Spinal cord (tissue), 10 donors: Measurements from ENCODE around the gene LSS. TPM values are rescaled to one million over a fixed set of nuclear protein-coding genes. Genes with fewer than 3 reads are reported as not detected.

Experiments
- DNase-seq, 6 donors: peaks; one replicate each; pipeline versions ENCODE4 v3.0.0 to v3.0.0-alpha.2; 2013 to 2015; ENCODE audit warnings: low spot score in 6 of 6, low read depth in 4 of 6
- H3K27ac ChIP-seq: one replicate; pipeline ENCODE4 v1.5.1; 2013; ENCODE audit warnings: low read depth, low read length, control low read depth
- H3K27me3 ChIP-seq: one replicate; pipeline ENCODE4 v1.6.1; 2013; ENCODE audit warnings: low read length; ENCODE audit not compliant: control insufficient read depth, insufficient read depth
- H3K36me3 ChIP-seq: one replicate; pipeline ENCODE4 v1.6.1; 2013; ENCODE audit warnings: low read length; ENCODE audit not compliant: control insufficient read depth, insufficient read depth
- H3K4me1 ChIP-seq: one replicate; pipeline ENCODE4 v1.6.1; 2013; ENCODE audit warnings: low read length; ENCODE audit not compliant: control insufficient read depth, insufficient read depth
- H3K4me3 ChIP-seq: one replicate; pipeline ENCODE4 v1.5.1; 2013; ENCODE audit warnings: low read depth, low read length, control low read depth
- H3K9me3 ChIP-seq: one replicate; pipeline ENCODE4 v1.6.1; 2013; ENCODE audit warnings: low read length; ENCODE audit not compliant: control insufficient read depth, insufficient read depth
- WGBS: methylation state at CpG from one replicate; pipeline ENCODE4 v1.1.5; 2013; ENCODE audit warnings: missing lambda C conversion rate; ENCODE audit not compliant: insufficient coverage; 5-methylcytosine and 5-hydroxymethylcytosine counted together
- polyA plus RNA-seq, 2 donors: library from polyadenylated mRNA; unstranded; fragments of 120-200 nt; gene quantifications; one replicate each; pipeline ENCODE4 v1.2.1, GENCODE V29; 2013; ENCODE audit not compliant: insufficient read length in 2 of 2
- total RNA-seq, 2 donors: library from RNA; depleted of rRNA in 1 of 2; stranded (reverse); fragments of 120-200 nt in 1 of 2; fragments of >200 nt in 1 of 2; gene quantifications; one replicate each; pipeline versions ENCODE4 v1.2.3 to v1.2.4, GENCODE V29; 2013 to 2014
- donor health status: healthy.

The LSS gene
- total and polyA plus RNA-seq, 4 donors, result 55.6 to 167 (median 115) TPM

DNA sequence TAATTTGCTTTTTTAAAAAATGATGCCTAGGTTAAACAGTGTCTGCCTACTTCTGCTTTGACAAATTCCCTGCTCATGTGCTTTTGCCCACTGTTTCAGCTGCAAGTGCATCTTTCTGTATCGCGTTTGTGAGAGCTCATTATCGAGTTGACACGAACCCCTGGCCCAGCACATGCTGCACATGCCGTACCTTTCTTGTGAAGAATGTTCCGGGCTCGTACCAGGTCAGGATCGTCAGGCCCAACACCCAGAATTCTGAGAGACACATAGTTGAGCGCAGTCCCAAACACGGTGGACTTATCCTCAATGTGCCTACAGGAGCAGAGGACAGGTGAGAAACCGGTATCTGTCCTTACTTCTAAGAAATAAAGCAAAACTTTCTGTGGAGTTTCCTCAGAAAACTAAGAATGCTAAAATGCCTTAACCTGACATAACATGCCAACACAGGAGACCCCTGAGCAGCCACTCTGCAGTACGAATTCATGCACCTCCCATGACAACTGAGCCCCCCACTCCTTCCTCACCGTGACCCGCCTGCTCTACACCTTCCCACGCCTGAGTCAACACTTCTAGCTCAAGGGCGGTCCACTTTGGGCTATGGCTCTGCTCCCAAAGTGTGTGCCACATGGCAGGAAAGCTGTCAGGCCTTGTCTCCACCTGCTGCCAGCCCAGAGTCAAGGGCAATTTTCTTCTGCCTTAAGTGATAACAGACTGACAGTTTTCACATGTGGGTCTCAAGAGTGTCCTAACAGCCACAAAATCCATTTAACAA lies 6.7 kb downstream of the LSS start:
- Histone ChIP-seq H3K27ac (no peak overlapping the region), H3K9me3 (no peaks in the 10 kb centered on the region), H3K4me1 (peaks cover 31% of the 10 kb centered on the region), H3K36me3 (peaks cover 61% of the 10 kb centered on the region), H3K27me3 (no peaks in the 10 kb centered on the region), H3K4me3 (no peak overlapping the region)
- no peak for DNase-seq
- WGBS, result 96% methylated on average over 15 of the region's 16 CpGs

DNA sequence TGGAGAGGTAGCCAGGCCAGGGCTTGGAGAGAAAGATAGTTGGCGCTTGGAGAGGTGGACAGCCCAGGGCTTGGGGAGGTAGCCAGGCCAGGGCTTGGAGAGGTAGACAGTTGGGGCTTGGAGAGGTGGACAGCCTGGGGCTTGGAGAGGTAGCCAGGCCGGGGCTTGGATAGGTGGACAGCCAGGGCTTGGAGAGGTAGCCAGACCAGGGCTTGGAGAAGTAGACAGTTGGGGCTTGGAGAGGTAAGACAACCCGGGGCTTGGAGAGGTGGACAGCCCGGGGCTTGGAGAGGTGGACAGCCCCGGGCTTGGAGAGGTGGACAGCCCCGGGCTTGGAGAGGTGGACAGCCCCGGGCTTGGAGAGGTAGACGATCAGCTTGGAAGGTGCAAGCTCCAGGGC lies 7.7 kb downstream of the LSS start:
- 96% methylated on average over 8 of the region's 8 CpGs for WGBS
- Histone ChIP-seq H3K4me1 (peaks cover 26% of the 10 kb centered on the region), H3K9me3 (no peaks in the 10 kb centered on the region), H3K27ac (no peak overlapping the region), H3K4me3 (no peak overlapping the region), H3K27me3 (no peaks in the 10 kb centered on the region), H3K36me3 (peaks cover 71% of the 10 kb centered on the region)
- DNase-seq, result no peak

DNA sequence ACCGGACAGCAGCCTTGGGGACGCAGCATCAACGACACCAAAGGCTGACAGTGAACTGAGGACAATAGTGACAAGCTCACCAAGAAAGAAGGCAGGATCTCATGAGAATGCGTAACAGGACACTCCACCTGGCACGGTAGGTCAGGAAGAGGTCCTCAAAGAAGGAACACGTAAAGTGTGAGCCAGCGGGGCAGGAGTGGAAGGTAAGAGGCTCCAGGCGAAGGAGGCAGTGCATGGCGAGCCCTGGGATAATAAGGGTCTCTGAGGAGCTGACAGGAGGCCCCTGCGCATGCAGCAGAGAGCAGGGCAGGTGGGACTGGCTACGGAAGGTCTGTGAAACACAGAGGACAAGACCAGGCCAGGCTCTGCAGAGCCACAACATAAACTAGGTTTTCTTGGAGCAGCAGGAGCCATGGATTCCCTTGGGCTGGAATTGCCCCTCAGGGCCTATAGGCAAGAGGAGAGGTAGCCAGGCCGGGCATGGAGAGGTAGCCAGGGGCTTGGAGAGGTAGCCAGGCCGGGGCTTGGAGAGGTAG lies 8.2 kb downstream of the LSS start:
- no peaks in the 10 kb centered on the region for H3K9me3 ChIP-seq
- no peak for DNase-seq
- no peaks in the 10 kb centered on the region for H3K27me3 ChIP-seq
- 85% methylated on average over 13 of the region's 13 CpGs for WGBS
- H3K4me3 ChIP-seq, result no peak overlapping the region
- peaks cover 22% of the 10 kb centered on the region for H3K4me1 ChIP-seq
- peaks cover 76% of the 10 kb centered on the region for H3K36me3 ChIP-seq
- no peak overlapping the region for H3K27ac ChIP-seq

DNA sequence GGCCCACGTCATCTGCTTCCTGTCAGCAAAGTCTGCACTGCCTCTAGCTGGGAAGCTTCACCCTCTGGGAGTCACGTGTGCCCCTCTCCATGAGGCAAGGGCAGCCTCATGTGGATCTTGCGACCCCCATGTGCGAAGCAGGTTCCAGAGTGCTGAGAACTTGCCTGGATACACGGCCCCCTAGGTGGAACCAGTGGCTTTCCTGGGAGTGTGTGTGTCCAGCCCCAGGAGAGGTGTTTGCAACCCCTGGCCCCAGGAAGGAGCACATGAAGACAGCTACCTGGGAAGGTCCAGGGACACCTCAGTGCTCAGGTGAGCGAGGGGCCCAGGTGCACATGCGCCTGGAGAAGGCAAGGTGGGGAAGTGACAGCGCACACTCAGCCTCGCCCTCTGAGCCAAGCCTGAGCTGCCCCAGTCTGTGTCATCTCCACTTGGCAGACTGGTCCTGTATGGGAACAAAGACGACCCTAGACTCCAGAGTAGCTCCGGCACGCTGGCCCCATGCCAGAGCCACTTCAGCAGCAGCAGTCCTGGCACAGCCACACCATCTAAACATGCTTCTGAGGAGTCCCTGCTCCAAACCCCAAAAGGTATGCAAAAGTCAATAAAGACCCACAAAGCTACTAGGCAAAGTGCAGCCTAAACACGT lies 8.9 kb downstream of the LSS start:
- H3K4me1 ChIP-seq, result peaks cover 21% of the 10 kb centered on the region
- H3K4me3 ChIP-seq, result no peak overlapping the region
- H3K9me3 ChIP-seq, result no peaks in the 10 kb centered on the region
- H3K27me3 ChIP-seq, result no peaks in the 10 kb centered on the region
- no peak overlapping the region for H3K27ac ChIP-seq
- peaks cover 82% of the 10 kb centered on the region for H3K36me3 ChIP-seq
- DNase-seq, result peak in 2 of 6 donors; percentile 57 to 63
- 61% methylated on average over 13 of the region's 13 CpGs for WGBS

DNA sequence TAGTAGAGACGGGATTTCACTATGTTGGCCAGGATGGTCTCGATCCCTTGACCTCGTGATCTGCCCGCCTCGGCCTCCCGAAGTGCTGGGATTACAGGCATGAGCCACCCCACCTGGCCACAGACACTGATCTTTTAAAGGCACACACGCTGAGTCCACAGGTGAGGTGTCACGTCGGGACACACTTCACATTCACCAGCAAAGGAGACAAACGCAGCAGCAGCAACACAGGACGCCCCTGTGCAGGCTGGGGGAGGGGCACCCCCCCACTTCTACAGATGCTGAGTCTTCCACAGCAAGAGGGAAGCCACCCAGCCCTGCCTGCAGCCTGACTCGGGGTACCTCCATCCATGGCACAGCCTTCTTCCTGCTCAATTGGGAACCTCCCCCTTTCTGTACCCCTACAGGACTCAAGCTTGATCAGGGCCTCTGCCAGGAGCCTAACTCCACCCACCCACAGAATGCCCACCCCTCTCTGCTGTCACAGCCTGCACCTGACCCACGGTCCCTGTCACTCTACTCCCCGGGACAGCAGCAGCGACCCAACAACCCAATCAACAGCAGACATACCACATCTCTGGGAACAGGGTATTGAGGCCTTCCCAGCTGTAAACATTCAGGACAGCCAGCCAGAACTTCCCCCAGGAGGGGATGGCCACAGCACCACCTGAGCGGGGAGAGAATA lies 9.5 kb downstream of the LSS start:
- H3K4me1 ChIP-seq, result peaks cover 18% of the 10 kb centered on the region
- no peak overlapping the region for H3K27ac ChIP-seq
- H3K27me3 ChIP-seq, result no peaks in the 10 kb centered on the region
- 90% methylated on average over 15 of the region's 16 CpGs for WGBS
- no peak for DNase-seq
- H3K9me3 ChIP-seq, result no peaks in the 10 kb centered on the region
- H3K4me3 ChIP-seq, result no peak overlapping the region
- peaks cover 88% of the 10 kb centered on the region for H3K36me3 ChIP-seq

GRCh38 chr21:46217511-46218196 lies 10.9 kb downstream of the LSS start:
- no peaks in the 10 kb centered on the region for H3K9me3 ChIP-seq
- no peak overlapping the region for H3K27ac ChIP-seq
- H3K4me1 ChIP-seq, result peaks cover 20% of the 10 kb centered on the region
- peaks cover 94% of the 10 kb centered on the region for H3K36me3 ChIP-seq
- DNase-seq, result no peak
- no peak overlapping the region for H3K4me3 ChIP-seq
- no peaks in the 10 kb centered on the region for H3K27me3 ChIP-seq
- 89% methylated on average over 21 of the region's 22 CpGs for WGBS

- H3K4me1 ChIP-seq, result peaks cover 20% of the 10 kb centered on the region
- H3K36me3 ChIP-seq, result peaks cover 98% of the 10 kb centered on the region
- no peak for DNase-seq
- WGBS, result 96% methylated on average over 16 of the region's 16 CpGs
- no peak overlapping the region for H3K4me3 ChIP-seq
- no peaks in the 10 kb centered on the region for H3K9me3 ChIP-seq
- H3K27me3 ChIP-seq, result no peaks in the 10 kb centered on the region
- no peak overlapping the region for H3K27ac ChIP-seq
Observed at GRCh38 chr21:46216132-46216747, 12.3 kb downstream of the LSS start.

GRCh38 chr21:46215436-46216131 lies 13.0 kb downstream of the LSS start:
- Histone ChIP-seq H3K9me3 (no peaks in the 10 kb centered on the region), H3K27ac (no peak overlapping the region), H3K36me3 (peaks cover 98% of the 10 kb centered on the region), H3K27me3 (no peaks in the 10 kb centered on the region), H3K4me3 (no peak overlapping the region), H3K4me1 (peaks cover 16% of the 10 kb centered on the region)
- DNase-seq, result no peak
- 96% methylated on average over 20 of the region's 20 CpGs for WGBS
